Muscle of leg (tissue), 11 donors: Measurements from ENCODE around the gene LIN54. TPM values are rescaled to one million over a fixed set of nuclear protein-coding genes. Genes with fewer than 3 reads are reported as not detected.

ENCODE experiments used
- DNase-seq: peaks from one replicate; pipeline ENCODE4 v3.0.0; 2013
- H3K27ac ChIP-seq: one replicate; pipeline ENCODE4 v1.5.1; 2013; ENCODE audit warnings: mild to moderate bottlenecking, low read length, control low read depth
- H3K27me3 ChIP-seq: one replicate; pipeline ENCODE4 v1.6.1; 2013; ENCODE audit warnings: low read length; ENCODE audit not compliant: control insufficient read depth, insufficient read depth
- H3K36me3 ChIP-seq: one replicate; pipeline ENCODE4 v1.6.1; 2013; ENCODE audit warnings: low read length; ENCODE audit not compliant: control insufficient read depth, insufficient read depth
- H3K4me1 ChIP-seq: one replicate; pipeline ENCODE4 v1.6.1; 2013; ENCODE audit warnings: low read length; ENCODE audit not compliant: control insufficient read depth, insufficient read depth
- H3K4me3 ChIP-seq: one replicate; pipeline ENCODE4 v1.5.1; 2013; ENCODE audit warnings: low read length, control low read depth
- H3K9me3 ChIP-seq: replicated peaks from 2 replicates; pipeline ENCODE4 v1.6.1; 2013; ENCODE audit warnings: low read depth, low read length; ENCODE audit not compliant: control insufficient read depth
- WGBS: methylation state at CpG from one replicate; pipeline ENCODE4 v1.1.5; 2013; ENCODE audit warnings: missing lambda C conversion rate; ENCODE audit not compliant: insufficient coverage; 5-methylcytosine and 5-hydroxymethylcytosine counted together
- polyA plus RNA-seq, 8 donors: library from polyadenylated mRNA; unstranded; fragments of 120-200 nt; gene quantifications; one replicate each; pipeline versions ENCODE4 v1.2.1 to v1.2.3, GENCODE V29; 2013; ENCODE audit warnings: inconsistent platforms in 1 of 8, low replicate concordance in 1 of 8; ENCODE audit not compliant: insufficient read length in 8 of 8, insufficient read depth in 1 of 8
- total RNA-seq: library from RNA; stranded (reverse); fragments of 120-200 nt; gene quantifications from one replicate; pipeline ENCODE4 v1.2.4, GENCODE V29; 2013

LIN54 gene
- total and polyA plus RNA-seq, 9 donors = 7.4 to 10.0 (median 8.7) TPM

DNA sequence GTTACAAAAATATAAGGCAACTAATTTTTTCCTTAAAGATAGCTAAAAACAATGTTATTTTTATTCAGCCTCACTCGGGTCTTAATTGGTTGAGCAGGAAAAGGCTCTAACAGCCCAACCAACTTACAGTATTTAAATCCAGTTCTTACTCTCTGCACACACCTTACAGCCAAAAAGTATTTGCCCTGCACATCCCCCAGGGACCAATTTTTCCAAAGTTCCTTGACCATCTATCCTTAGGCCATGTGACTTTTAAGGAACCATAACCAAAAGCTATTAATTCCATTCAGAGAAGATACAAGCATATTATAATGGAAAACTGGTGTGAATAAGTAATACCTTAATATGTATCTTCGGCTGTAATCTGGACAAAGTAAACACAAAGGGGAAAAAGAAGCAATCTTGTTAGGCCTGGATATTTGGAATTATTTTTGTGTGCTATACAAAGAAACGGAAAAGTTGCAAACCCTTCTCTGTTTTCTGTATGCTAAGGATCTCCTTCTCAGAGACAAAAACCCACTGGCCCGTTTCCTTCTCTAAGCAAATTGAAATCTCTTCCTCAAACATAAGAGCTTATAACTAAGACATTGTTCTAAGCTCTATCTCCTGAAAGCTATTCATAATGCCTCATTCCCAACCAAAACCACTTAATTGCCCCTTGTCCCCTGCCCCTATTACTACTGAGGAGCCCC lies 111.1 kb downstream of the LIN54 start:
- Histone ChIP-seq H3K27ac (peak overlapping the region; percentile 99), H3K27me3 (no peaks in the 10 kb centered on the region), H3K4me1 (peaks cover 10% of the 10 kb centered on the region), H3K4me3 (peak overlapping the region; percentile 98), H3K9me3 (no peaks in the 10 kb centered on the region), H3K36me3 (peaks cover 11% of the 10 kb centered on the region)
- DNase-seq = peak; percentile 39
- WGBS = 0% methylated on average over 2 of the region's 4 CpGs

GRCh38 chr4:82898322-82899243 lies 112.0 kb downstream of the LIN54 start:
- Histone ChIP-seq H3K36me3 (peaks cover 17% of the 10 kb centered on the region), H3K27ac (peak overlapping the region; percentile 99), H3K9me3 (no peaks in the 10 kb centered on the region), H3K27me3 (no peaks in the 10 kb centered on the region), H3K4me1 (peaks cover 10% of the 10 kb centered on the region), H3K4me3 (peak overlapping the region; percentile 98)
- DNase-seq = peak; percentile 61
- no CpG with 5 or more reads among the region's 7 CpGs for WGBS

DNA sequence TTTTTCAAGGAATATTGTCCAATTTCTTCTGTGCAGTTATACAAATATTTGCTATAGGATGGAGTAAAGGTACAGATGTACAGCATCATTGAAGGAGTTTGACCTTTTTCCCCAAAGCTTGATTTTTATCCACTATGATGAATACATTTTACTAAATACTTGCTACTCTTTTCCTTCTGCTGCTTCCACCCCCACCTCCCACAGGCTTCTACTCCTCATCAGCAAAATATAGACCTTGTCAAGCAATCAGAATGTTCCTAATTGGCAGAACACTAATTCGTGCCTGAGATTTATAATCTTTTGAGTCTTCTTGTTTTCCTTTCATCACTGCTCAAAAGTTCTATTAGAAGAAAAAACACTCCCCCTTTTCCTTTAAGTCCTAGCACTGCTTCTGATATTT lies 113.9 kb downstream of the LIN54 start:
- no peaks in the 10 kb centered on the region for H3K9me3 ChIP-seq
- no peak overlapping the region for H3K27ac ChIP-seq
- WGBS = no CpG with 5 or more reads among the region's 1 CpG
- no peak overlapping the region for H3K4me3 ChIP-seq
- peaks cover 19% of the 10 kb centered on the region for H3K36me3 ChIP-seq
- no peaks in the 10 kb centered on the region for H3K27me3 ChIP-seq
- DNase-seq = no peak
- H3K4me1 ChIP-seq = peaks cover 8% of the 10 kb centered on the region

DNA sequence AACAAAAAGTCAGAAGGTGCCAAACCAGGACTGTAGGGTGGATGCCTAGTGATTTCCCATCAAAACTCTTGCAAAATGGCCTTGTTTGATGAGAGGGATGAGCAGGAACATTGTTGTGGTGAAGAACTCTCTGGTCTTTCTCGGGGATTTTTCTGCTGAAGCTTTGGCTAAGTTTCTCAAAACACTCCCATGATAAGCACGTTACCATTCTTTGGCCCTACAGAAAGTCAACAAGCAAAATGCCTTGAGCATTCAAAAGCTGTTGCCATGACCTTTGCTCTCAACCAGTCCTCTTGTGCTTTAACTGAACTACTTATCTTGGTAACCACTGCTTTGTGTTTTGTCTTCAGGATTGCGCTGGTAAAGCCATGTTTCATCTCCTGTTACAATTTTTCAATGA lies 116.7 kb downstream of the LIN54 start:
- Histone ChIP-seq H3K4me3 (no peak overlapping the region), H3K27me3 (no peaks in the 10 kb centered on the region), H3K36me3 (peaks cover 19% of the 10 kb centered on the region), H3K9me3 (no peaks in the 10 kb centered on the region), H3K27ac (no peak overlapping the region), H3K4me1 (peaks cover 6% of the 10 kb centered on the region)
- DNase-seq = no peak
- WGBS = 80% methylated on average over 1 of the region's 3 CpGs

DNA sequence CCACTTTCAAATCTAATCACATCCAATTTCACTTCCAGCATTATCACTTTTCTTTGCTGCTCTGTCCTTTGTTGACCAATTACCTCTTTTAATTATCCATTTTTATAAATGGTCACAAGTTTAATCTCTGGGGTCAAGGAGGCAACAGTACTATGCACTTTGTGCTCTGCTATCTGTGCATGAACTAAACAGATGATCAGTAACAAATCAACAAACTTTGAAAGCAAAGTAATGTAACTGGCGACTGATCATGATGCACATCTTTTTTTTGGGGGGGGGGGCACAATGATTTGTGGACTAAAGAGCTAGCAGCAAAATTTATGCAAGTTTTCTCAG lies 118.2 kb downstream of the LIN54 start:
- peak overlapping the region; percentile 99 for H3K27ac ChIP-seq
- H3K36me3 ChIP-seq = peaks cover 19% of the 10 kb centered on the region
- H3K4me1 ChIP-seq = peaks cover 2% of the 10 kb centered on the region
- H3K27me3 ChIP-seq = no peaks in the 10 kb centered on the region
- 80% methylated on average over 1 of the region's 1 CpG for WGBS
- no peak overlapping the region for H3K4me3 ChIP-seq
- H3K9me3 ChIP-seq = no peaks in the 10 kb centered on the region
- DNase-seq = no peak

DNA sequence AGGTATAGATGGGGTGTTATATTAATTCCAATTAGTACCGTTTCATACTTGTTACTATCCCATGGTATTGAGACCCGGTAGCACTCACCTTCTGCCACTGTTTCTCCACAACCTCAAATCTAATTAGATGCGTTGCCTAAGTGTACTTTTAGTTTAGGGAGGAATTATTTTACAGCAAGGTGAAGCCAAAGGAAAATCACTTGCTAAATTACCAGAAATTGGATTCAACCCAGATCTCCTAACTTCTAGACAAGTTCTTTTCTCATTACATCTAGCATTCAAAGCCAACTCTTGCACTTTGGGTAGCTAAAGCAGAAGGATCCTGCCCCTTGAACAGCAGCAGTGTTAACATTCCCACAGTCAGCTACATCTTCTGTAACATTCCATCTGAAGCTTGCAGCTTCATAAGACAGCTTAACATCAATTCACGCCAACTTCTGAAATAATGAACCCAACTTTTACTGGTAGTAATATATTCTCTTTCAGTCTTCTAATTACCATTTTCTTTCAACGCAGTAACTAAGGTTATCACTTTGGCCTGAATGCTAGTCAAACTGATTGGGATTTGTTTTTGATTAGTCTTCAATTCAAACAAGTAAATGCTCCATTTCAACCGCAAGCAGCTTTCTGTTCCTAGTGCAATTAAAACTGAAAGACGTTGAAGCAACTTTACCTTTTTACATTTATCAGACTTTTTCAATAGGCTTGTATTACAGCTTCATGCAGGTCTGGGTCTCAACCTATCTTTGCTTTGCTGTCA lies 118.7 kb downstream of the LIN54 start:
- DNase-seq = peak; percentile 33
- Histone ChIP-seq H3K27ac (peak overlapping the region; percentile 99), H3K9me3 (no peaks in the 10 kb centered on the region), H3K4me3 (peak overlapping the region; percentile 88), H3K4me1 (peaks cover 2% of the 10 kb centered on the region), H3K36me3 (peaks cover 17% of the 10 kb centered on the region), H3K27me3 (no peaks in the 10 kb centered on the region)
- WGBS = 54% methylated on average over 2 of the region's 7 CpGs

GRCh38 chr4:82890901-82891706 lies 119.5 kb downstream of the LIN54 start, which contains the start of gene SEC31A:
Gene SEC31A (minus strand): TSS chr4:82891153. CDS start chr4:82881936, 9,217 bp downstream.
- DNase-seq = peak; percentile 98
- Histone ChIP-seq H3K4me3 (peak within 1 kb of the TSS; percentile 88), H3K4me1 (peaks cover 2% of the 10 kb centered on the region), H3K36me3 (peaks cover 15% of the 10 kb centered on the region), H3K27me3 (no peaks in the 10 kb centered on the region), H3K27ac (peak within 1 kb of the TSS; percentile 99), H3K9me3 (no peaks in the 10 kb centered on the region)
- 0% methylated on average over 61 of the region's 71 CpGs for WGBS

GRCh38 chr4:82890528-82890900 lies 120.1 kb downstream of the LIN54 start:
- H3K4me1 ChIP-seq = peaks cover 2% of the 10 kb centered on the region
- DNase-seq = no peak

DNA sequence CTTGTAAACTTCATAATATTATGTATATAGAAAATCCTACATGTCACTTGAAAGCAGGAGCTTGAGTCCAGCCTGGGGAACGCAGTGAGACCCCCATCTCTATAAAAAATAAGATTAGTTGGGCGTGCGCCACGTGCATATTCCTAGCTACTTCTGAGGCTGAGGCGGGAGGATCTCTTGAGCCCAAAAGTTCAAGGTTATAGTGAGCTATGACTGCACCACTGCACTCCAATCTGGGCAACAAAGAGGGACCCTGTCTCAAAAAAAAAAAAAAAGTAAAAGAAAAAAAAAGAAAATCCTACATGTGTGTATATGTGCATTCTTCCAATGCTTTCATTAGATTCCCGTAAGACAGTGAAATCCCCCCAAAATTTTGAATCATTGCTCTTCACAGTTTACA lies 121.3 kb downstream of the LIN54 start:
- peaks cover 2% of the 10 kb centered on the region for H3K4me1 ChIP-seq
- H3K9me3 ChIP-seq = no peaks in the 10 kb centered on the region
- H3K4me3 ChIP-seq = peak overlapping the region; percentile 88
- H3K27ac ChIP-seq = no peak overlapping the region
- WGBS = no CpG with 5 or more reads among the region's 6 CpGs
- no peaks in the 10 kb centered on the region for H3K27me3 ChIP-seq
- DNase-seq = peak; percentile 15
- peaks cover 9% of the 10 kb centered on the region for H3K36me3 ChIP-seq

More at GRCh38 chr4:82890528-82890900, 120.1 kb downstream of the LIN54 start:
- Histone ChIP-seq H3K27ac (peak overlapping the region; percentile 99), H3K9me3 (no peaks in the 10 kb centered on the region), H3K27me3 (no peaks in the 10 kb centered on the region), H3K4me3 (peak overlapping the region; percentile 88), H3K36me3 (peaks cover 15% of the 10 kb centered on the region)
- WGBS = under 1% methylated on average over 16 of the region's 16 CpGs
